Suppressor macrophage treated with lipopolysaccharide for 4 hours (primary cell): Measurements from ENCODE around the gene ONECUT3.
A peak's percentile ranks its signal among the peaks of the same experiment; 100 is the strongest.

Experiments used
- DNase-seq: peaks from one replicate; pipeline ENCODE4 v3.0.0-alpha.2; 2020

Gene ONECUT3

DNA sequence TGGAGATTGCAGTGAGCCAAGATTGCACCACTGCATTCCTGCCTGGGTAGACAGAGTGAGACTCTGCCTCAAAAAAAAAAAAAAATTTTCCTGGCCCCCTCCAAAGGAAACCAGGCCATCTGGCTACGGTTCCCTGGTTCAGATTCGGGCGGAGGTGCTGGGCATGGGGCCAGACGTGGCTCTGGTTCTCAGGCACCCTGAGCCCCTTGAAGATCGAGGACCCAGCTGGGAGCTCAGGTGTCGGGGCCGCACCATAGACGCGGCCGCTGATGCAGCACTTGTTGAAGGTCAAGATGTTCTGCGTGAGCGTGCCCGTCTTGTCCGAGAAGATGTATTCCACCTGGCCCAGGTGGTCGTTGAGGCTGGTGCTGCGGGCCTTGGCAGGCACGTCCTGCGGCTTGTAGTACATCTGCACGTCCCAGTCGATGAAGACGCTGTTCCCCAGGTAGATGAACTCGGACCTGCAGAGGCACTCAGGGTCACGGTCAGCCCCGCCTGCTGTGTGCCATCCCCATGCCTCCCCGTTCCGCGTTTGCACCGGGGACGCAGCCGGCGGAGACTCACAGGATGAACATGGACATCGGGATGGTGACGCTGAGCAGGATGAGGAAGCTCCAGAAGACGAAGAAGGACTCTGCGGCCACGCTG is 46.5 kb downstream of the ONECUT3 start:
- DNase-seq = no peak

DNA sequence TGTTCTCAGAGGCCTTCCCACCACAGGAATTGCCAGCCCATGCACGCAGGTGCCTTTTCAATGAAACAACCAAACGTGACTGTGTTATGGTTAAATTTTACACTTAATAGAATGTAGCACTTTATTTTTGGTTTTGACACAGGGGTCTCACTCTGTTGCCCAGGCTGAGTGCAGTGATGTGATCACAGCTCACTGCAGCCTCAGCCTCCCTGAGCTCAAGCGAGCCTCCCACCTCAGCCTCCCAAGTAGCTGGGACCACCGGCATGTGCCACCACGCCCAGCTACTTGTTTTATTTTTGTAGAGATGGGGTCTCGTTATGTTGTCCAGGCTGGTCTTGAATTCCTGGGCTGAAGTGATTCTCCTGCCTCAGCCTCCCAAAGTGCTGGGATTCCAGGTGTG is 51.6 kb downstream of the ONECUT3 start:
- DNase-seq = no peak

DNA sequence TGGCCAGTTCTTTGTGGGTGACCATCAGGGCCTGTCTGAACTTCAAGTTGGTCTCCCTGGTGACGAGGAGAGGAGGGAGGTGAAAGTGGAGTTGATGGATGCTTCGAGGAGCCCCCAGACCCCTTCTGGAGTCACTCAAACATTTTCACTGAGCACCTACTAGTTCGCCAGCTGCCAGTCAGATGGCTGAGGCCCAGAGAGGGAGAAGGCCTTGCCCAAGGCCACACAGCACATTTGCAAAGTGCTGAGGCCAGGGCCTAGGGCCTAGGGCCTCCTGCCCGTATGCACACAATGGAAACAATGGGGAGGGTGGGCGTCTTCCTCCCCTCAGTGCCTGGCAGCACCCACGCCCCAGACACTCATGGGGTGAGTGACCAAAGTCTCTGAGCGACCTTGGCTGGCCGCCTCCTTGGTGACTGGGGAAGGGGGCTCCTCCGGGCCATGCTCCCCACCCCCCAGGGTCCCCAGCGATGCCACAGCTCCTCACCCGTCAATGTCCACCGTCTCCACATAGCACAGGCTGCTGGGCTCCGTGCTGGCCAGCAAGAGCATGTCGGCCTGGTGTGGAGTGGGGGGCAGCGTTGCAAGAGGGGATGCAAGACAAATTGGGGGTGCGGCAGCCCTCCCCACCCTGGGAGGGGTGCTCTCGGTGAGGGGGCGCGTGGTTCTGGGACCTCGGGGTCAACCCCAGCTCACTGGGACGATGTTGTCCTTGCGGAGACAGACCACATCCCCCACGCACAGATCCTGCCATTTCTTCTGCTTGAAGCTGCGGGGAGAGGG is 52.3 kb downstream of the ONECUT3 start:
- no peak for DNase-seq

DNA sequence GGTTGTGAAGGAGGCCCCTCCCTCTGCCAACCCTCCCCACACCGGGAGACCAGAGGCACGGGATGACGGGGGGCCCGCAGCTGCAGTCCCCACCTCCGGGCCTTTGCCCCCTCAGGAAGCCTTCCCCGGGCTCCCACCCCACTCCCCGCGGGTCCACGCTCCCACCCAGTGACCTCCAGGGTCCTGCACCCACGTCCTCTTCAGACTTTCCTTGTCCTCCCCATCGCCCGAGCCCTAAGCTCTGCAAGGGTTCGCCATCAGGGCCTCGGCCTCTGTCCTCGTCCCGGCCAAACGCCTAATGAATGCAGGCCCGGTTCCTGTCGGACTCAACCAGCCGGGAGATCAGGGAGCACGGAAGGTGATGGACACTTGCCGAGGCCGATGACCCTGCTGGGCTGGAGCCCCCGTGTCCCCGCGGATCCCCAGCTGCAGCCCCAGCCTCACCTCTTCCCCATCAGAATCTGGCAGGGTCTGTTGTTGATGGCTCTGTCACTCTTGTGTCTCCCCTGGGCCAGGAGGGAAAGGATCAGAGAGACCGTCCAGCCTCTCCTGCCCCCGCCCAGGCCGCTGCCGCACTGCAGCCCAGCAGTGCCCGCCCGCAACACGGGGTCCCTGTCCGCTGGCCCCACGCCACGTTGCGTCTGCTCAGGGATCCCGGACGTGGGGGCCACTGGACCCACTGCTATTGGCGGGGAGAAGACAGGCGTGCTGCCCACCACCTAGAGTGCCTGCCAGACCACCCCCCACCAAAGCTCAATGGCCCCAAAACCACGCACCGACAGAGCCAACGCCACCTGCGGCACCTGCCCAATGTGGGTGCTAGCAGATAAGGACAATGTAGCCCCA is 53.1 kb downstream of the ONECUT3 start:
- no peak for DNase-seq

GRCh38 chr19:1807030-1807694 is 53.9 kb downstream of the ONECUT3 start:
- DNase-seq = no peak

DNA sequence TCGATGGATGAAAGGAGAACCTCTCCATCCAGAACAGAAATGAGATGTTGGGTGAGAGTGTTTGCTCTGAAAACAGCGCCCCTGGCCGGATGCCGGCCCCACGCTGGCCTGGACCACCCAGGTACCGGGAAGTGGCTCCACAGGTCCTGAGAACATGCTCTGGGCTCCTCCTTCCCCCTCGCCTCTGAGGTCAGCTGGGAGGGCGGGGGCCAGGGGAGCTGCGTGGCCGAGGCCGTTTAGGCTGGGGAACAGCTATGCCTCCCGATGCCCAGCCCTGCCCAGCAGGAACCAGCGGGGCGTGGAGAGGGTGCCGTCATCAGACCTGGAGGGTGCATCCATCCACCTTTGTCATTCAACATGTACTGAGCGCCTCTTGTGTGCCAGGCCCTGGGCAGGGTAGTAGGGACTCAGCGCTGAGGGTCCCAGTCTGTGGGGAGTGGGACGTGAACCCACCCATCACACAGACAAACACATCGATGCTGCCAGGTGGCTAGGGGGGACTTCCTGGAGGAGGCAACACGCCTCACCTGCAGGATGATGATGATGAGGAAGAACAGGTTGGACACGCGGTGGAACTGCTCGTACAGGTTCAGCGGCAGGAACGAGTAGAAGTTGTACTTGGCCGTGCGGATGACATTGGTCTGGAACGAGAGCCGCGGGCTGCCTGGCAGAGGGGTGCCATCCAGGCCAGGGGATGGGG is 54.5 kb downstream of the ONECUT3 start:
- no peak for DNase-seq

DNA sequence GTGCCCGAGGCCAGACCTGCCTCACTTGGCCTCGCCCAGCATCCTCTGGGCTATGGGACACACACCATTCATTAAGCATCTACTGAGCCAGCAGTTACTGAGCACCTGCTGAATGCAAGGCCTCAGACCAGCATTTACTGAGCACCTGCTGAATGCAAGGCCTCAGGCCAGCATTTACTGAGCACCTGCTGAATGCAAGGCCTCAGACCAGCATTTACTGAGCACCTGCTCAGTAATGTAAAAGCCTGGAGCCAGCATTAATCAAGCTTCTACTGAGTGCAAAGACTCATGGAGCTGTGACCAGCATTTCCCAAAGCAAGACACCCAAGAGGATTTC is 55.1 kb downstream of the ONECUT3 start:
- DNase-seq = no peak

DNA sequence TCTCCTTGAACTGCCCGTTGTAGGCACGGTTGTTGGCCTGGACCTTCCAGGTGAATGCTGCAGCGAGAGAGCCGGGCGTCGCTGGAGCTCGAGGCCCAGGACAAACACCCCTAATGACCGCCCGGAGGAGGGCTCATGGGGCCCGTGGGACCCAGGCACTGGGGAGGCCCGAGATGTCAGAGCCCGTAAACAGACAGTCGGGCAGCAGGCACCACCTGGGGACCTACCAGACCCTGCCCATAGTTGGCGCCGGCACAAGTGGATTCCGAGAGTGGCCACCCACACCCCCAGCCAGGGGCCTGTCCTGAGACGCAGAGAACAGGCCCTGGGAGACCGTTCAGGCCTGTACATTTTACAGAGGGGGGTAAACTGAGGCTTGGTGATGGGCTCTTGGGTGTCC is 56.4 kb downstream of the ONECUT3 start:
- no peak for DNase-seq

- no peak for DNase-seq
Observed at GRCh38 chr19:1810439-1811160, 57.3 kb downstream of the ONECUT3 start.

GRCh38 chr19:1811472-1811894 is 58.2 kb downstream of the ONECUT3 start:
- DNase-seq = peak; percentile 4

- no peak for DNase-seq
Observed at GRCh38 chr19:1811942-1812425, 58.7 kb downstream of the ONECUT3 start, which contains the start of gene ATP8B3. ATP8B3 (minus strand) TSS chr19:1812276; CDS start chr19:1811736, 540 bp downstream.

- DNase-seq = peak; percentile 98
Observed at GRCh38 chr19:1812426-1813191, 59.3 kb downstream of the ONECUT3 start.

DNA sequence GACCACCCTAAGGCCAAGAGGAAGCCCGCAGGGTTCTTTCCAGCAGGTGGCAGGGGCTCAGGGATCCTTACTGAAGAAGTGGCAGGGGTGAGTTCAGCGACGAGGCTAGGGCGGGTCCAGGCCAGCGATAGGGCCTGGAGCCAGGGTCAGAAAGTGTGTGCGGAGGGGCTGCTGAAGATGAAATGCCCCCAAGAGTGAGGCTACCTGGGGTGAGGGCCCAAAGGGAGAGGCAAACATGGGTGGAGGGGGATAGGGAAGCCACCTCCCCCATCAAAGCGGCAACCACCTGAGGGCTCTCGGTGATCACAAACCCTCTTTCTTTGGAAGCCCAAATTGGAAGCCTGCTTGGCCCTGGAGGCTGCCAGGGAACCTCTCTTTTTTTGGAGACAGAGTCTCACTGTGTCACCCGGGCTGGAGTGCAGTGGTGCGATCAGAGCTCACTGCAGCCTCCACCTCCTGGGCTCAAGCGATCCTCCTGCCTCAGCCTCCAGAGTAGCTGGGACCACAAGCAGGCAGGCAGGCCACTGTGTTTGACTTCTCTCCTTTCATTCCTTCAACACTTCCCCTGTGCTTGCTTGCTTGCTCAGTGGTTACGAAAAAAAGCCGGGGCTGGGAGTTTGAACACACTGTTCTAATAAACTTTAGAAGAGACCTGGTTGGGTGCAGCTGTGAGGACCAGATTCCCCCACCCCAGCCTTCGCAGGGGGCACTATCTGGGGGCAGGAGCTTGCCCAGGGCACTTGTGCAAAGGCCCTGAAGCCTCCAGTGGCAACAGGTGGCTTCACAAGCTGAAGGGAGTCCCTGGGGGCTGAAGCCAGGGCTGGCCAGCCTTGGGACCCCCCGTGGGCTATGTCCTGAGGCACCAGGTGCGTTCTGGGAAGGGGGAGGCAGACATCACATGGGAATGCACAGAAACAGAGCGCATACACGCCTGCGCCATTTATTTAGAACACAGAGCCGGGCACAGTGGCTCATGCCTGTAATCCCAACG is 60.2 kb downstream of the ONECUT3 start:
- DNase-seq = no peak

GRCh38 chr19:1814391-1814790 is 61.1 kb downstream of the ONECUT3 start:
- no peak for DNase-seq

DNA sequence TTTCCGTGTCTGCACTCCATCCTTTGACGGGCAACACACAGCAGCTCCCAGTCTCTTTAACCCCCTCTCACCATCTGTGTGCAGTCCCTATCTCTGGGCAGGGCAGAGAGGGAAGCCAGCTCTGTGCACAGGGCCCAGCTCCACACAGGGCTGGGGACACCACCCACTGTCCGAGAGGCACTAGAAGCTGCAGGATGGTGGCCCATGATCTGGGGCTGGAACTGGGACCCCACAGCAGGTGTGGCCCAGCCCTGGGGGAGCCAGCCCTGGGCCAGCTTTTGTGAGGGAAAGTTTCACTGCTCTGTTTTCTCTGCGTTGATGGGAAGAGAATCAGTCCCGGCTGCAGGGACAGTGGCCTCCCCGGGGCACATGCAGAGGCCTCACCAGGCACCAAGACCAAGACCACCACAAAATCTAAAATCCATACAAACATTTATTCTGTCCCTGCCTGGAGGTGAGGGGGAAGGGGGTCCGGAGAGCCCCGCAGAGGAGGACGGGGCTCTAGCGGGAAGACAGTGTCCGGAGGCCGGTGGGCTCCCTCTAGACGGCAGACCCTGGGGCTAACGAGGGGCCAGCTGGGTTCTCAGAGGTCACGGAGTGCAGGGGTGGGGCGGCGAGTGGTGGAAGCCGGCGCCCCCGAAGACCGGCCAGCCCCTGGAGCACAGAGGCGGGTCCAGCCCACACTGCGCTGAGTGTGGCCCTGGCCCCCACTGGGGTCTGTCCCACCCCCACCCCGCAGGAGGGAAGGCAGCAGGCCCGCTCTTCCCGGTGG is 61.7 kb downstream of the ONECUT3 start:
- no peak for DNase-seq

- DNase-seq = no peak
Observed at GRCh38 chr19:1815605-1816529, 62.6 kb downstream of the ONECUT3 start.

DNA sequence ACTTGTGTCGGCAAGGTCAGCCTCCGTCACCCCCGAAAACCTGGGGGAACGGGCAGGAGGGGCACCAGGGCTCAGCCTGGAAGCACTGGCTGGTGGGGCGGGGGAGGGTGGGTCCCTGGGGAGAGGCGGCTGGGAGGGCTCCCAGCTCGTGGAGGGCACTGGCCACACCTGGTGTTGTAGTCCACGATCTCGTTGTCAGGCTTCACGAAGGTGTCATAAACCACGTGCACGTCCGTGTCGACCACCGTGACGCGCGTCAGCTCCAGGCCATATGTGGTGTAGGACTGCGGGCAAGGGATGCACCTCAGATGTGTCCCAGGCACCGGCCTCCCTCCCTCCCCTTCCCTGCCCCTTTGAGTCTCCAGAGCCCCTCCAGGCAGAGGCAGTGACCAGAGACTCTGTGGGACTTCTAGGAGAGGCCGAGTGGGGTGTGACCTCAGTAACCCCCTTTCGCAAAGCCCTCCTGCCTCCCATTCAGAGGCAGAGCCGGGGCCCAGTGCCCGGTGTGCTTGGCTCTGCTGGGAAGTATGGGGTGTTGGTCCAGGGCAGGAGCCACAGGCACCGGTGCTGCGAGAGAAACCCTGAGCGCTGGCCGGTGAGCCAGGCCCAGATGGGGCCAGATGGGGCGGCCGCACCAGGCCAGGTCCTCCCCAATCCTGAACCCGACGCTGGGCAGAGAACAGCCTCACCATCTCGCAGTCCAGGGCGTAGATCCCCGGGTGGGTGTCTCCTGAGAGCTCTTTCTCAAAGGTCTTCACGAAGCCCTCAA is 63.4 kb downstream of the ONECUT3 start:
- no peak for DNase-seq
